Measurements from ENCODE around the gene ESPNL.
"Not testable (repeated sequence)": the region's sequence is repeated elsewhere in the genome, so short reads cannot be mapped to it uniquely, and the experiment has no call there.

The ESPNL gene

GRCh38 chr2:238064376-238064775 lies 35.8 kb upstream of the ESPNL start:
- TF ChIP-seq CTCF (IDR thresholded peaks at IDR 0.05; ENCODE audit: low read depth, low read length, missing control alignments) = no peak
- H3K4me3 ChIP-seq (ENCODE audit: low read depth, low read length) = no peak overlapping the region
- H3K36me3 ChIP-seq (replicated peaks) = peaks cover 12% of the 10 kb centered on the region
- DNase-seq = no peak
- in situ Hi-C loops (cut with HindIII; ENCODE audit: low pct_ligation_motif_present, low sequenced_read_pairs) = no loop called here
- H3K27ac ChIP-seq = no peak overlapping the region
- H3K27me3 ChIP-seq (replicated peaks) = no peaks in the 10 kb centered on the region

DNA sequence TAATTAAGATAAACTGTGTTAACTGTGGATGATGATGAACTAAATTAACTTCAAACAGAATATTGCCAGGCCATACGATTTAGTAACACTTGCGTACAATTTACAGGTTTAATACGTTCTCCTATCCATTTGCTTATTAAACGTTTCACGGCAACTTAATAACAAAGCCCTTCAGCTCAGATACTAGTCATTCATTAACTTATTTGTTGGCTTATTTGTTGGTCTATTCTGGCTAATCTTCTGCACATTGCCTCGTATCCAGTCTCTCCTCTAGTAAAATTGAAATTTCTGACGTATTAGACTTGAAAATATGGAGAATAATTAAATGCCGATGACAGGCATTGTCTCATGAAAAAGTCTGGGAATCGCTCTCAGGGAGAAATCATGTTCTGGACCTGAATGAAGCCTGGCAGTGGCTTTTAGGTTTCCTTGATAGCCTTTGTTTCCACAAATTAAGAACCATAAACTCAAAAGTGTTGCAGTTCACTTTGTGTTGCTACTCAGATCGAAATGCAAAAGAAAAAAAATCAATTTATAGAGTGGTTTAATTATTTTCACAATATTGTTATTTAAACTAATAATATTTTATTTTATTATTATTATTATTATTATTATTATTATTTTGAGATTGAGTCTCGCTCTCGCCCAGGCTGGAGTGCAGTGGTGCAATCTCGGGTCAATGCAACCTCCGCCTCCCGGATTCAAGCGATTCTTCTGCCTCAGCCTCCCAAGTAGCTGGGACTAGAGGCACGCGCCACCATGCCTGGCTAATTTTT lies 34.9 kb upstream of the ESPNL start:
- no peak for DNase-seq
- in situ Hi-C loops (cut with HindIII; ENCODE audit: low pct_ligation_motif_present, low sequenced_read_pairs) = no loop called here
- no peak overlapping the region for H3K27ac ChIP-seq
- H3K4me3 ChIP-seq (ENCODE audit: low read depth, low read length) = no peak overlapping the region
- TF ChIP-seq CTCF (IDR thresholded peaks at IDR 0.05; ENCODE audit: low read depth, low read length, missing control alignments) = no peak
- peaks cover 16% of the 10 kb centered on the region for H3K36me3 ChIP-seq (replicated peaks)
- H3K27me3 ChIP-seq (replicated peaks) = no peaks in the 10 kb centered on the region

DNA sequence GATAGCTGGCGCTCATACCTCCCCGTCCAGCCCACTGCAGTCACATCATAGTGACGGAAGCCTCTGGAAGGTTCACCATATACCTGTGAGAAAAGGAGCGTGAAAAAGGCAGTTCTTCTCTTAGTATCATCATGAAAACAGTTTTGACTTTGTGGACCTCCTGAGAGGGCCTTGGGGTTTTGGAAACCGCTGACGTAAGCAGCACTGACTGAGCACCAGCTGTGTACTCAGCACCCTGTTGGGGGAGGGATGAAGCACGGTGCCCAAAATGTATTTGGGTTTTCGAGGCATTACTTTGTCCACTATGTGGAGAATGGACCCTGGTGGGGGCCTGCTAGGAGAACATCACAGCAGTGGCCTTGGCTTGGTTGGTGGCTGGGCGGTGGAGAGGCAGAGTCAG lies 33.9 kb upstream of the ESPNL start:
- in situ Hi-C loops (cut with HindIII; ENCODE audit: low pct_ligation_motif_present, low sequenced_read_pairs) = no loop called here

GRCh38 chr2:238066718-238067117 lies 33.4 kb upstream of the ESPNL start:
- H3K4me3 ChIP-seq (ENCODE audit: low read depth, low read length); DNase-seq; H3K27ac ChIP-seq; H3K27me3 ChIP-seq (replicated peaks); in situ Hi-C loops (cut with HindIII; ENCODE audit: low pct_ligation_motif_present, low sequenced_read_pairs): not testable (repeated sequence)
- peaks cover 16% of the 10 kb centered on the region for H3K36me3 ChIP-seq (replicated peaks)

More for the DNA sequence above, 33.9 kb upstream of the ESPNL start:
- no peak for TF ChIP-seq CTCF (IDR thresholded peaks at IDR 0.05; ENCODE audit: low read depth, low read length, missing control alignments)
- Histone ChIP-seq H3K4me3 (ENCODE audit: low read depth, low read length) (no peak overlapping the region), H3K36me3 (replicated peaks) (peaks cover 16% of the 10 kb centered on the region), H3K27ac (no peak overlapping the region), H3K27me3 (replicated peaks) (no peaks in the 10 kb centered on the region)
- no peak for DNase-seq

GRCh38 chr2:238067939-238068338 lies 32.2 kb upstream of the ESPNL start:
- no peak for TF ChIP-seq CTCF (IDR thresholded peaks at IDR 0.05; ENCODE audit: low read depth, low read length, missing control alignments)

DNA sequence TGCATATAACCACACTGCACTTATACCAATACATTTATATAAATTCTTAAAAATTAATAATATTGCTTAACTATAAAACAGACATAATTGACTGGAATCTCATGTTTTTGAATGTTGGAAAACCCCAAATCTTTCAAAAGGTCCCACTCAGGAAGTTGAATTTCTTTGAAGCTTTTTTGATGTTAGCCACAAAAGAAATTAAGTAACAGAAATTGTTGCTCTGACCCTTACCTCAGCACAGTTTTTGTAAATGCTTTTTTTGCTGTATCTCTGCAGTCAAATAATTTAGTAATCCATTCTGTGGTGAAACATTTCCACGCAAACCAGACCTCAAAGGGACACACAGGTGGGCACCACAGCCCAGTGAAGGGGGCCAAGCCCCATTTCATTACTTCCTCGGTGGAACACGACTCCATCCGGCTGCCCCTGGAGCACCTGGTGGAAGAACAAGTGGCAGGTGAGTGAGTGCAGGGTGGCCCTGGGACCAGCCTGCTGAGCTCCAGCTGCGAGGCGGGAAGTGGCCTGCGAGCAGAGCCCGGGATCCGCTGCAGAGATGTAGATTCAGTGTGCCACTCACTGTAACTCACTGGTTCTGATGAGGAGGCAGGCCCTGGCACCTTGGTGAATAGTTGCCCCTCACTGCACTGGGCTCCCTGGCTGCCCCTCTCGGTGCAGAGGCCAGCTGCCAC lies 31.0 kb upstream of the ESPNL start:
- Histone ChIP-seq H3K4me3 (ENCODE audit: low read depth, low read length) (no peak overlapping the region), H3K27me3 (replicated peaks) (no peaks in the 10 kb centered on the region), H3K36me3 (replicated peaks) (peaks cover 16% of the 10 kb centered on the region), H3K27ac (no peak overlapping the region)
- in situ Hi-C loops (cut with HindIII; ENCODE audit: low pct_ligation_motif_present, low sequenced_read_pairs) = no loop called here
- no peak for TF ChIP-seq CTCF (IDR thresholded peaks at IDR 0.05; ENCODE audit: low read depth, low read length, missing control alignments)
- DNase-seq = no peak

More at GRCh38 chr2:238067939-238068338, 32.2 kb upstream of the ESPNL start:
- no peak overlapping the region for H3K27ac ChIP-seq
- H3K27me3 ChIP-seq (replicated peaks) = no peaks in the 10 kb centered on the region
- peaks cover 16% of the 10 kb centered on the region for H3K36me3 ChIP-seq (replicated peaks)
- in situ Hi-C loops (cut with HindIII; ENCODE audit: low pct_ligation_motif_present, low sequenced_read_pairs) = no loop called here
- H3K4me3 ChIP-seq (ENCODE audit: low read depth, low read length) = no peak overlapping the region
- DNase-seq = no peak

Measured in brain microvascular endothelial cell (primary cell).